Activated T-cell treated with anti-CD3 and anti-CD28 coated beads for 4 hours (primary cell): Measurements from ENCODE around the gene GRIN1.
A peak's percentile ranks its signal among the peaks of the same experiment; 100 is the strongest.

Source experiments
- DNase-seq: peaks from one replicate; pipeline ENCODE4 v3.0.0-alpha.2; 2020

GRIN1 gene

DNA sequence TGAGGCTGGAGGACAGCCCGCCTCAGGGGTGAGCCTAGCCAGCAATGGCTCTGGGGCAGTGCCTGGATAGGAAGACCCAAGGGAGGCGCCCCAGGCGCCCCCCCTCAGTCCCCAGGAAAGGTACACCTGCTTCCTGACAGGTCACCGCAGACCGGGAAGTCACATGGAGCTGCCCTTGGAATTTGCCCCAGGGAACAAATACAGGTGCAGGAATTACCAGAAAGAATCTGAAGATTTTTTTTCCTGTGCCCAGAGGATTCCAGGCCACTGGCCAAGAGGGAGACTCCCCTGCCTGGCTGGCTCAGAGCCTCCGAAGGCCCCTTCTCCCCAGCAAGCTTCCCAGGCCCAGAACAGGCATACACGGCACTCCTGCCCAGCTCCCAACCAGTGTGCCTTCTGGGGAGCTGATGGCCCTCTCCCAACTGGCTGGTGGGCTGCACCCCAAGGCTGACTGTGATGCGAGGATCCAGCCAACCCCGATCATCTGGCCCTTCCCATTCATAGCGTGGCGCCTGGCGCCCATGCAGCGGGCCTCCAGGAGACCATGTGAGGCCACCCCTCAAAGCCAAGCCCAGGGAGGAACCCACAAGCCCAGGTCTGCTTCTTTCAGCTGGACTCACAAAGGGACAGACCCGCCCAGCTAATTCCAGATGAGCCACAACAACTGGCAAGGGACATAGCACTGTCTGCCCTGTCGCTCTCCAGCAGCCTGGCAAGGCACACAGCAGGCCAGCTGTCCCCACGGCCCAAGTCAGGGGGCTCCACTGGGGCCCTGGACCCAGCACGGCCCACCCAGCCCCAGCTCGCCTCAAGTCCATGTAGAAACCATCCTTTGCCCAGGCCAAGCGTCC is 59.3 kb downstream of the GRIN1 start:
- no peak for DNase-seq

DNA sequence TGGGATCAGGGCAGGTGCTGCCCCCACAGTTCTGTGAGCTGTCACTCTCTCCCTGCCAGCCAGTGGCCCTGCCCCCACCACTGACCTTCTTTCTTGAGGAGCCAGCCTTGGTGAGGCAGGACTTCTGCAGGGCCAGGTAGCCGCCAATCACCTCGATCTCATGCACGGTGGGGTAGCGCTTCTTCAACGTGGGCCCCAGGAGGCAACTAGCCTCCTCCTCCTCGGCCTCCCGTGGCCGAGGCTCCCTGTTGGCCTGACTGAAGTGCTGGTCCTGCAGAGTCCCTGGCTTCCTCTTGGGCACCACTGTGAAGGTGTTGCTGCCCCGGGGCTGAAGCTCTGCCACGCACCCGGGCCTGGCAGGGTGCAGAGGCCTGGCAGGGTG is 59.9 kb downstream of the GRIN1 start:
- no peak for DNase-seq

DNA sequence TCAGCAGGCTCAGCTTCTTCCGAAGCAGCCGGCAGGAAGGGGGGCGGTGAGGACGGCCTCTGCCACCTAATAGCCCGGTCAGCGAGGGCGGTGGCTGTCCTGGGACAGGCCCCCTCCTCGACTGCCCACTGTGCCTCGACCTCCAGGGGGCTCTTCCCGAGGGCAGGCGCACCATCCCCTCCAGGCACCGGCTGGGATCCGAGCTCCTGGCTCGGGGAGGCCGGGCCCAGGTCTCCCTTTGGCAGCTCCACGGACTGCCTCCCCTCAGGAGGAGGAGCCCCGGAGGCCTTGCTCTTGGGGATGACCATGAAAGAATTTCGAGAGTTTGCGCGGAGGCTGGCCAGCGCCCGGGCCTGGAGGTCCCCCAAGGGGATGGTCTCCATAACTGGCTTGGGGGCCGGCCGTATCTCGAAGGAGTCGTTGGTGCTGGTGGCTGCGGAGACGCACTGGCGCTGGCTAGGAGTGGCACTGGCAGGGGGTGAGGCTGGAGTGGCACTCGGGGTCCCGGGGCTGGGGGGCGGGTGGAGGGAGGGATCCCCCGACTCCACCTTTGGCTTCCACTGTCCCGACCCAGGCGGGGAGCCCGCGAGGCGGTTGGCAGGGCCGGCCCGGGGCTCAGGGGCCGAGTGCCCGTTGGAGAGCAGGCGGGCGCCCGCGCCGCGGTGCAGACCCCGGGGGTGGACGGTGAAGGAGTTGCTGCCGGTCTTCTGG is 60.6 kb downstream of the GRIN1 start:
- DNase-seq, result no peak

DNA sequence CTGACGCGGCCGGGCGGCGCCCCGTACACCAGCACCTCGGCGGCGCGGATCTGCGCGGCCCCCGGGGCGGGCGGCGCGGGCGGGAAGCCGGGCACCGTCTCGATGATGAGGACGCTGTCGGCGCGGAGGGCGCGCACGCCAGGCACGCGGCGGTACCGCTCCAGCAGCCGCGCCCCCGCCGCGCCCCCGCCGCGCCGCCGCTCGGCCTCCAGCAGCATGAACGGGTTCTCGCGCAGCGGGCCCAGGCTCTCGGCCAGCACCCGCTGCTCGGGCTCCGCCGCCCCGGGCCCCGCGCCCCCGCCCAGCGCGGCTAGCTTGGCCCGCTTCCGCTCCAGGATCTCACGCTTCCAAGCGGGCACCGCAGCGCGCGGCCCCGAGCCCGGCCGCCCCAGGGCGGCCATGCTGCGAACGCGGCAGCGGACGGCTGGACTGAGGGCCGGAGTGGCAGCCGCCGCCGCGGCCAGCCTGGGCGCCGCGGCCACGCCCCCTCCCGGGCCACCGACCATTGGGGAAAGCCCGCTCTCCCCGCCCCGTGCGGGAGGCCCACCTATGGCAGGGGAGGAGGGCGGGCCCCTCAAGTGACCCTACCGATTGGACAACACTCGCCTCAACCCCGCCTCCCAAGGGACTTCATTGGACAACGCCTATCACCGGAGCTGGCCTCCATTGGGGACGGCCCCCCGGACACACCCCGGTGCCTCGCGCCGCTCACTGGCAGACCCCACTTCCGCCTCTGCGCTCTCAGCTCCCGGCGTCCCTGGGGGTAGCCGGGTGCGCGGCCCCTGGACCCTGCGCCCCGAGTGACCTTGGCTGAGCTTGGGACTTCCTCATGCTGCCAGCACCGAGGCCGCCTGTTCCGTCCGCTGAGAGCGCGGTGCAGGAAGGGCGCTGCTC is 61.6 kb downstream of the GRIN1 start, which contains the start of gene TPRN:
Gene TPRN (minus strand): TSS at position 431 of the 894 bp plus-strand sequence. CDS start 30 bp downstream, at position 401.
- peak; percentile 96 for DNase-seq

DNA sequence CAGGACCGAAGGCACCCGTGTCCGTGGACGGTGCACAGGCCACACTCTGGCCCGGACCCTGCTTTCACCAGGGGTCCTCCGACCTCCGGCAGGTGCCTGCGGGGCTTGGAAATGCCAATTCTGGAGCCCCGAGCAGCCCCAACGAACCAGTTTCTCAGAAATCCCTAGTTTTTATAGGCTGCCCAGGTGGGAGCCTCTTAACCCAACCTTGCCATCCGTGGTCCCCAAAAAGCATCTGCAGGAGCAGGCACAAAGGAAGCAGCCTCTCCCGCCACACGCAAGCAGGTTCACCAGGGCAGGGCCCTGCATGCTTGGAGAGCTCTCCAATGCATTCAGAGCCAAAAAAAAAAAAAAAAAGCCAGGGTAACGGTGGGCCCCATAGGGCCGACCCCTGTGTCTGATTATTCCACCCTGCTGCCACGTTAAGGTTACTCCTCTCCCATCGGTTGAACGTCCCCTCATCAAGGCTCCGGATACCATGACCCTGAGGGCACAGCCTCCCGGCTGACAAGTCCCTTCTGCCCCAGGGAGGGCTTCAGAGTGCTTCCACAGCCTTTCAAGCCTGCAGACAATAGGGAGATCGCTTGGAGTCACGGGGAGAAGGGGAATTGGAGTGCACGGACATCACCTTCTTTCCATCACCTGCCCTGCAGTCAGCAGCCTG is 62.4 kb downstream of the GRIN1 start:
- no peak for DNase-seq

DNA sequence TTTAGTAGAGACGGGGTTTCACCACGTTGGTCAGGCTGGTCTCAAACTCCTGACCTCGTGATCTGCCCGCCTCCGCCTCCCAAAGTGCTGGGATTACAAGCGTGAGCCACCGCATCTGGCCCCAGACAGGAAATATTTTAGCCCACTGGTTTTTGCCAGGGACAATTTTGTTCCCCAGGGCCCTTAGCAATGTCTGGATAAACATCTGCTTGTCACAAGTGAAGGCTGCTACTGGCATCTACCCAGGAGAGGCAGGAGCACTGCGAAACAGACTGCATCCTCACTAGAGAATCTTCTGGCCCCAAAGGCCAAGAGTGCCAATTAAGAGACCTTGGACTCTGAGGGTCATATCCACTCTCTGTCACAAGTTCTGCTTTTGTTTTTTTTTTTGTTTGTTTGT is 64.0 kb downstream of the GRIN1 start:
- DNase-seq, result no peak

DNA sequence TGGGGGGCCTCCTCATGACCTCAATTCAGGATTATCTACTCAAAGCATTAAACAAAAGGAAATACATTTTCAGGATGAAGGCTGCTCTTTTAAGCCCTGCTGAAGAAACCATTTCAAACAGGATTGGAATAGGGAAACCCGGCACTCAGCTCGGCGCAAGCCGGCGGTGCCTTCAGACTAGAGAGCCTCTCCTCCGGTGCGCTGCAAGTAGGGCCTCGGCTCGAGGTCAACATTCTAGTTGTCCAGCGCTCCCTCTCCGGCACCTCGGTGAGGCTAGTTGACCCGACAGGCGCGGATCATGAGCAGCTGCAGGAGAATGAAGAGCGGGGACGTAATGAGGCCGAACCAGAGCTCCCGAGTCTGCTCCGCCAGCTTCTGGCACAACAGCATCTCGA is 65.8 kb downstream of the GRIN1 start:
- DNase-seq, result no peak

DNA sequence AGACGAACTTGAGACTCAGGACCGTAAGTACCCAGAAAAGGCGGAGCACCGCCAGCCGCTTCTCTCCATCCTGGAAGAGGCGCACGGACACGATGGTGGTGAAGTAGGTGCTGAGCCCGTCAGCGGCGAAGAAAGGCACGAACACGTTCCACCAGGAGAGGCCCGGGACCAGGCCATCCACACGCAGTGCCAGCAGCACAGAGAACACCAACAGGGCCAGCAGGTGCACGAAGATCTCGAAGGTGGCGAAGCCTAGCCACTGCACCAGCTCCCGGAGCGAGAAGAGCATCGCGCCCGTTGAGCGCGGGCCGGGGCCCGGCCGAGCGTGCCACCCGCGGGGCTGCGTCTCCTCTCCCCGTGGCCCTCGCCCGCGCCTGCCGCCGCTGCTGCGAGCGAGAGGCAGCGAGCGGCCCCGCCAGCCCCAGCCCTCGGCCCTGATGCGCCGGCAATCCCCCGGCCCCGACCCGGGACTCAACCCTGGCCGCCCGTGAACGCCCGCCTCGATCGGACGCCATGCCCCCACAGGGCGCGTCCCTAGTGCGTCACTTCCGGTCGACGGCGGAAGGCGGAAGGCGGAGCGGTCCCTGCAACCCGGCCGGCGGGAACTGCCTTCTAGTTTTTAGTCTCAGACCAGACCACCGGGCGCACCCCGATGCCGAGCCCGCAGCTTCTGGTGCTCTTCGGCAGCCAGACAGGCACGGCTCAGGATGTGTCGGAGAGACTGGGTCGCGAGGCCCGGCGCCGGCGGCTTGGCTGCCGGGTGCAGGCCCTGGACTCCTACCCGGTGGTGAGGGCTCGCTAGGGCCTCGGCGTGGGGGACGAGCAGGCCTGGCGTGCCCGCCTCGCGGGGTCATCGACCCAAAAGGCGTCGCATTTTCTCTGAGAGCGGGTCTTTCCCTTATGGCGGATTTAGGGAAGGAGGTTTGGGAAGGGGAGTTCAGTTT is 66.4 kb downstream of the GRIN1 start, which contains the start of the genes NDOR1 and TMEM203:
Gene NDOR1 (plus strand): TSS at position 575 of the 944 bp plus-strand sequence. CDS start 78 bp downstream, at position 653.
Gene TMEM203 (minus strand): TSS at position 523 of the 944 bp plus-strand sequence. CDS start 234 bp downstream, at position 289.
- DNase-seq, result peak; percentile 93

DNA sequence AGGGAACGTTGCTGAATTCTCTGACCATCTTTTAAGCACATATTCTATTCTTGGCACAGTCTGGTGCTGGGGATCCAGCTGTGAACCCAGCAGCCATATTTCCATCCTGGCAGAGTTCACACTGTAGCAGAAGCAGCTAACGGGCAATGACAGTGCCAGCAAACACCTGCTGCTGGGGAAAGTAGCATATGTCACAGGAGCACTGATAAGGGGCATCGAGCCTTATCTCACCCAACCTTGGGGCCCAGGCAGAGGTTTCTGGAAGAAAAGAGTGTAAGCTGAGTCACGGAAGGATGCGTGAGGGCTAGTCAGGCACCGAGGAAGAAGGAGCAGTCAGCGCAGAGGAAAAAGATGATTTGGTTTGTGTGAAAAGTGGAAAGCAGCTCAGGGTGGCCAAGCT is 67.6 kb downstream of the GRIN1 start:
- no peak for DNase-seq

DNA sequence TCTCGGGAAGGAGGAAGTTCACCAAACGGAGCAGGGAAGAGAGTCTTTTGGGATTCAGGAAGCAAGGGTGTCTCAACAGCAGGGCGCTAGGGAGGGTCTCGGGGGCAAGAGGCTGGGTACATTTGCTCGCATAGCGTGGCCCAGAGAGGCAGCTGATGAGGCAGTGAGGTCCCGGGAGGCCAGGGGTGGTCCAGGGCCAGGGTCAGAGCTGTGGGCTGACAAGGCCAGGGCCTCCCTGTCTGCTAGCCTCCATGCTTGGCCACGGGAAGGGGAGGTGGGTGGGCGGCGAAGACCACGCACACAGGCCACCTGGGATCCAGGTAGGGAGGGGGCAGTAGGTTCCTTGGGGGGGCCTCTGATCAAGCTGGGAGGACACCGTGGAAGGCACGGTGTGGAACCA is 72.6 kb downstream of the GRIN1 start:
- no peak for DNase-seq

DNA sequence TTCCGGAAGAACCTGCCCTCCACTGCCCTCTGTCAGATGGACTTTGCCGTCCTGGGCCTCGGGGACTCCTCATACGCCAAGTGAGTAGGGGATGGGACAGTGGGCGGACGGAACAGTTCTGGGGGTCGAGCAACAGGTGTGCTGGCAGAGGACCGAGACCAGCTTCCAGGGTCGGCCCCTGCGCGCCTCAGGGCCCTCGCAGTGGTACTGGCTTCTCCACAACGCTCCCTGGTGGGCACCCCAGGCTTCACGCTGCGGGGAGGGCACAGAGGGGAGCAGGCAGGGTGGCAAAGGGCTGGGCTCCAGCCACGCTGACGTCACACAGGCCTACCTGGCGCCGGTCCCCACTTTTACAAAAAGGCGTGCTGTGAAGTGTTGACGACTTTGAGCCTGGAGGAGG is 73.6 kb downstream of the GRIN1 start:
- no peak for DNase-seq

DNA sequence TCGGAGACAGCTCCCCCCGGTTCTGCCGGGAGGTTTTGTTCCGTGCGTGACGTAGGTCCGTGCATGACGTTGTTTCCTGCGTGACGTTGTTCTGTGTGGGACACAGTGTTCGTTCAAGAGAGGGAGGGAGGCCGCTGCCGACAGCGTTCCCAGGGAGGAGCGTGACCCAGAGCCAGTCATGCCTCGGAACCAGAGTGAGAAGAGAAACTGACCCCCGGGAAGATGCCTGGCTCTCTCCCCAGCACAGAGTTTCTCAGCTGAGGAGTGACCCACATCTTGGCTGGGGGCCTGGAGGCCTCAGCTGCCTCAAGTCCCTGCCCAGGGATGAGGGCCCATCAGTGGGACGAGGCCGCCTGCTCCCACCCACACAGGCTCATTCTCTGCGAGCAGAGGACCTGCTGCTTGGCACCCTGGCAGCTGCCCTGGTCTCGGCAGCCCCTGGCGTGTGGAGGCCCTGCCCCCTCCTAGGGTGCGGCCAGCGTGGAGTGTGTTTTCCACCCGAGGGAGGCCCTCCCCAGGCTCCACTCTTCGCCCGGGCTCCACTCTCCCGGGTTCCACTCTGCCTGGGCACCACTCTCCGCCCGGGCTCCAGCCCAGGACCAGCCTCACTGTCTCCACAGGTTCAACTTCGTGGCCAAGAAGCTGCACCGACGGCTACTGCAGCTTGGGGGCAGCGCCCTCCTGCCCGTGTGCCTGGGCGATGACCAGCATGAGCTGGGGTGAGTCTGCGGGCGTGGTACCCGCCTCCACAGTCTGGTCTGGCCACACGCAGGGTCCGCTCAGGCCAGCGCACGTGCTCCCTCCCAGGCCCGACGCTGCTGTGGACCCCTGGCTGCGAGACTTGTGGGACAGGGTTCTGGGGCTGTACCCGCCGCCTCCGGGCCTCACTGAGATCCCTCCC is 74.5 kb downstream of the GRIN1 start:
- no peak for DNase-seq

DNA sequence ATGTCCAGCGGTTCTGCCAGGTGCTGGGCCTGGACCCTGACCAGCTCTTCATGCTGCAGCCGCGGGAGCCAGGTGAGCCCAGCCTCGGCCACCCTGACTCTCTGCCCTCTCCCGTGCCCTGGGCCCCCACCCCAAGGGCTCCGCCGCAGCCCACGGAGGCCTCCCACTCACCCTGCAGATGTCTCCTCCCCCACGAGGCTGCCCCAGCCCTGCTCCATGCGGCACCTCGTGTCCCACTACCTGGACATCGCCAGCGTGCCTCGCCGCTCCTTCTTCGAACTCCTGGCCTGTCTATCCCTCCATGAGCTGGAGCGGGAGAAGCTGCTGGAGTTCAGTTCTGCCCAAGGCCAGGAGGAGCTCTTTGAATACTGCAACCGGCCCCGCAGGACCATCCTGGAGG is 75.7 kb downstream of the GRIN1 start:
- no peak for DNase-seq

DNA sequence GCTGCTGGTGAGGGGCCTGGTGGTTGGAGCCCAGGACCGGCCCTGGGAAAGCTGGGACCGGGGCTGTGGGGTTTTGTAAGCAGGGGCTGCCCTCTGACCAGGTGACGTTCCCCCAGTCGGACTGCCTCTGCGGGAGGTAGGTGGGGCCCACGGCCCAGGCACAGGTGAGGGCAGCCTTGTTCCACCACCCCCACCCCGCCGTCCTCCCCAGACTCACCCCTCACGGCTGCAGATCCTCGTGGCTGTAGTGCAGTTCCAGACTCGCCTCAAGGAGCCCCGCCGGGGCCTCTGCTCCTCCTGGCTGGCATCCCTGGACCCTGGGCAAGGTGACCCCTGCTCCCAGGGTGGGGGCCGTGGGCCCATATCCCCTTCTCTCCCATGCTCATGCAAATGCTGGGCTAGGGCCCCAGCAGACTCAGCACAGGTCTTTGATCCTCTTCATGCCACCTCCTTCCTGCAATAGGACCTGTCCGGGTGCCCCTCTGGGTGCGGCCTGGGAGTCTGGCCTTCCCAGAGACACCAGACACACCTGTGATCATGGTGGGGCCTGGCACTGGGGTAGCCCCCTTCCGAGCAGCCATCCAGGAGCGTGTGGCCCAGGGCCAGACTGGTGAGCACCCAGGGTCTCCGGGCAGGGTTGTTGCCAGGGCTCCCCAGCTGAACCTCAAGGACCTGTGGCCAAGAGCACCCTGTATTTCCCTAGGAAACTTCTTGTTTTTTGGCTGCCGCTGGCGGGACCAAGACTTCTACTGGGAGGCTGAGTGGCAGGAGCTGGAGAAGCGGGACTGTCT is 76.4 kb downstream of the GRIN1 start:
- DNase-seq, result no peak

DNA sequence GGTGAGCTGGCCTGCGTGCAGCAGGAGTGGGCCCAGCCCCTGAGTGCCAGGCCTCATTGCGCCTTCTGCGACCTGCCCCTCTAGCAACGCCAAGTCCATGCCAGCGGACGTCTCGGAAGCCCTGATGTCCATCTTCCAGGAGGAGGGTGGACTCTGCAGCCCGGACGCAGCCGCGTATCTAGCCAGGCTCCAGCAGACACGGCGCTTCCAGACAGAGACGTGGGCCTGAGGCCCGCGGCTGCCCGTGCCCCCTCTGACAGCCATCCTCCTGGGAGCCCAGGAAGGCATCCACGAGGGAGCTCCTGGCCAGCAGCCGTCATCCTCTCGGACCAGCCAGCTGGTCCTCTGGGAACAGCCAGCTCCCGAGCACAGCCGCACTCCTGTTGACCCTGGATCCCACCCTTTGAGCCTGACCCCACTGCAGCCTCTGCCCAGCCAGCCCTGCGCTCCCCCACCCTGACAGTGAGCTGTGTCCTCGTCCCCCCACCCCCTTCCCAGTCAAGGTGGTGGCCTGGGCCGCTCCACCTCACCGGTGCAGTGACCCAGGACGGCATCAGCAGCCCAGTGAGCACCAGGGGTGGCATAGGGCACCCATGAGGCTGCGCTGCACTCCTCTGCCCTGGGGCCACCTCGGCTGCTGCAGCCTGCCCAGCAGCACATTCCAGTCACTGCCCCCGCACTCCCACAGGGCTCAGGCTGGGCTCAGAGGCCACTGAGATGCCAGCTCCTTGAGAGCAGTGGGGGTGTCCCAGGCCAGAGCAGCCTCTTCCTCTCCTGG is 77.4 kb downstream of the GRIN1 start:
- DNase-seq, result no peak

DNA sequence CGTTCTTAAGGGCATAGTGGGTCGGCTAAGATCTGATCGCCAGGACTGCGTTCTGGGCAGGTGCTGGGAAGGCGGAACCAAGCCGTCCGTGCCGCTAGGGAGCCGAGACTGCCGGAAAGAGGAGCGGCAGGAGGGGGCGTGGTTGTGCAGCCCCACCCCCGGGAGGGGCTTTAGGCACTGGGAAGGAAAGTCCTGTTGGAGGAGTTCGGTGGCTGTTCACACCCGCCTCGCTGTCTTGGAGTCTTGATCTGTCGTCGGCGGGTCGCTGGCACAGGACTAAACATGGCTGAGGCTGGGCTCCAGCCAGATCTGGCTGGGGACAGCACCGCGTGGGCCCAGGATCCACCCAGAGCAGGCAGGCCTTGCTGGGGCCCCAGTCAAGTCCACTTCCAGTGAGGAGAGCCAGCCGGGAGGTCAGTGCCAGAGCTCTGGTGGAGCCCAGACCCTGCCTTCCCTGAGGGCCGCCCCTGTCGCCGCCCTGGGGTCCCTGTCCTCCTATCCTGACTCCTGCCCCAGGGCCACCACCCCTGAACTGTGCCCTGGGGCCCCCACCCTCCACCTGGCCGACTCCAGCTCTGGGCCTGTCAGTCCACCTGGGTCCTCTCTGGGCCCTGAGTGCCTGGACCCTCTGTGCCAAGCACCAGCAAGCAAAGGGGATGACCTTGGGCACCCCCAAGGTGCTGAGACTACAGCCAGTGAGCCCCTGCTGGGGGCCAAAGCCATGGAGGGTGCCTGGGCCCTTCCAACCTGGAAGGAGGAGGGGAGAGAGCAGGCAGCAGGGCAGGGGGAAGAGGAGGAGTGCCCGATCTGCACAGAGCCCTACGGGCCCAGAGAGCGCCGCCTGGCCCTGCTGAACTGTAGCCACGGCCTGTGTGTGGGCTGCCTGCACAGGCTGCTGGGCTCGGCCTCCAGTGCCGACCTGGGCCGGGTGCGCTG is 78.6 kb downstream of the GRIN1 start:
- DNase-seq, result no peak

DNA sequence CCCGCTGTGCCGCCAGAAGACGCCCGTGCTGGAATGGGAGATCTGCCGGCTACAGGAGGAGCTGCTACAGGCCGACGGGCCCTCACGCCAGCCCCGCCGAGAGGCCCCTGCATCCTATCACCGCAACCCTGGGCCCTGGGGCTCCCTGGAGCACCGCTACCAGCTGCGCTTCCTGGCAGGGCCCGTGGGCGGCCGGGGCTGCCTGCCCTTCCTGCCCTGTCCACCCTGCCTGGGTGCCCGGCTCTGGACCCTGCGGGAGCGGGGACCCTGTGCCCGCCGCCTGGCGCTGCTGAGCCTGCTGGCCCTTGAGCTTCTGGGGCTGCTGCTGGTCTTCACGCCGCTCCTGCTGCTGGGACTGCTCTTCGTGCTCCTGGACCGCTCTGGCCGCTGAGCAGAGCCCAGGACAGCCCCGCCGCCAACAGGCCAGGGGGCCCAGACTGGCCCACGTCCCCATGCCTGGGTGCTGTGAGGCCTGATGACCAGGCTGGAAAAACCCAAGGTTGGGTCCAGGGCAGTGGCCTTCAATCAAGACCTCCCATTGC is 79.3 kb downstream of the GRIN1 start:
- DNase-seq, result no peak
